ACHN (cell line): ENCODE measurements around the gene PMIS2.

Source experiments
- DNase-seq: peaks from one replicate; pipeline ENCODE4 v3.0.0-alpha.2; 2015
- in situ Hi-C: cut with HindIII; loops from 2 replicates; pipeline ENCODE4 v1.10.0; 2017; ENCODE audit warnings: low sequenced_read_pairs, low pct_ligation_motif_present, low pct_unique_long_range_greater_than_20kb

Gene PMIS2

GRCh38 chr19:35555301-35556005 is 30.5 kb upstream of the PMIS2 start:
- in situ Hi-C loops: no loop called here
- peak; percentile 31 for DNase-seq

- in situ Hi-C loops: no loop called here
- no peak for DNase-seq
Observed at GRCh38 chr19:35556025-35556590, 29.9 kb upstream of the PMIS2 start.

- in situ Hi-C loops: no loop called here
- DNase-seq: no peak
Observed at GRCh38 chr19:35556846-35557538, 29.0 kb upstream of the PMIS2 start.

GRCh38 chr19:35557539-35558399 is 28.2 kb upstream of the PMIS2 start:
- no peak for DNase-seq
- in situ Hi-C loops: no loop called here

GRCh38 chr19:35558400-35559280 is 27.3 kb upstream of the PMIS2 start:
- no peak for DNase-seq
- in situ Hi-C loops: no loop called here

GRCh38 chr19:35559281-35559659 is 26.7 kb upstream of the PMIS2 start:
- no peak for DNase-seq
- in situ Hi-C loops: no loop called here

- DNase-seq: no peak
- in situ Hi-C loops: no loop called here
Observed at GRCh38 chr19:35559781-35560180, 26.2 kb upstream of the PMIS2 start.

GRCh38 chr19:35560271-35560670 is 25.7 kb upstream of the PMIS2 start:
- in situ Hi-C loops: no loop called here
- no peak for DNase-seq

GRCh38 chr19:35560677-35561076 is 25.3 kb upstream of the PMIS2 start:
- in situ Hi-C loops: no loop called here

GRCh38 chr19:35561436-35561835 is 24.5 kb upstream of the PMIS2 start:
- DNase-seq: no peak
- in situ Hi-C loops: no loop called here

More at GRCh38 chr19:35560677-35561076, 25.3 kb upstream of the PMIS2 start:
- no peak for DNase-seq

GRCh38 chr19:35562336-35562735 is 23.6 kb upstream of the PMIS2 start:
- no peak for DNase-seq
- in situ Hi-C loops: no loop called here

- in situ Hi-C loops: no loop called here
- no peak for DNase-seq
Observed at GRCh38 chr19:35562776-35563175, 23.2 kb upstream of the PMIS2 start.

- in situ Hi-C loops: no loop called here
Observed at GRCh38 chr19:35563207-35563829, 22.7 kb upstream of the PMIS2 start, which contains the start of gene ATP4A. ATP4A (minus strand) TSS chr19:35563658; CDS start chr19:35563629, 29 bp downstream.

GRCh38 chr19:35565016-35565856 is 20.7 kb upstream of the PMIS2 start:
- in situ Hi-C loops: no loop called here
- no peak for DNase-seq

More at GRCh38 chr19:35563207-35563829, 22.7 kb upstream of the PMIS2 start, which contains the start of gene ATP4A:
- no peak for DNase-seq

GRCh38 chr19:35566738-35567137 is 19.2 kb upstream of the PMIS2 start:
- no peak for DNase-seq
- in situ Hi-C loops: no loop called here

GRCh38 chr19:35569281-35569781 is 16.6 kb upstream of the PMIS2 start:
- in situ Hi-C loops: no loop called here
- DNase-seq: no peak
